Spleen (tissue), 7 donors: ENCODE data around the gene HELT.

Source experiments
- POLR2A ChIP-seq, 3 donors: fragments of 450-650 bp; IDR thresholded peaks; one replicate each; pipeline ENCODE4 v1.5.1; 2017; ENCODE audit warnings: antibody characterized with exemption in 3 of 3, mild to moderate bottlenecking in 1 of 3
- TF ChIP-seq, protein P1 (sequence below), 11 experiments: fragments of 200-600 bp in 7 of 11; fragments of 450-650 bp in 4 of 11; sonication (generic) in 4 of 11; IDR thresholded peaks in 8 of 11; conservative IDR thresholded peaks in 3 of 11; 1 replicate in 7 of 11; 2 replicates in 4 of 11; pipeline versions ENCODE4 v1.4.0 to v1.8.0; 2016 to 2021; ENCODE audit warnings: antibody characterized with exemption in 11 of 11, inconsistent platforms in 4 of 11, mild to moderate bottlenecking in 1 of 11
- donor health status: DM: no; HTN: no; CAD: no; lungs with moderate emphysema.
- donor health status: DM: no; HTN: no; CAD: no.
- donor health status: DM: no; HTN: no; CAD: no.

DNA sequence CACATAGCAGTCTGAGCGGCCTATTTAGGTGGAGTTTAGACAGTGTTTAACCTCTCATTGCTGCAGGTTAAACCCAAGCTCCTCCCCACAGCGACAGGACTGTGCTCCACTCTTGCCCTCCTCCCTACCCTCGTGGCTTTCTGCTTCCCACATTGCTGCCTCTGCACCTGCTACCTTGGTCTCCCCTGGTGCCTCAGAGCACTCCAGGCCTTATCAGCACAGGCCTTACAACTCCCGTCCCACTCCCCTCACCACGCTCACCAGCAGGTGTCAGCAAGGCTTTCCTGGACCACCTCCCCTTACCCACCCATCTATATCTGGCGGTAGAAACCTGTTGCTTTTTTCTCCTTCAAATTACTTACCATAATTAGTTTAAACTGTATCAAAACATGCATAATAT lies 18.6 kb downstream of the HELT start:
- TF ChIP-seq, protein P1, sequence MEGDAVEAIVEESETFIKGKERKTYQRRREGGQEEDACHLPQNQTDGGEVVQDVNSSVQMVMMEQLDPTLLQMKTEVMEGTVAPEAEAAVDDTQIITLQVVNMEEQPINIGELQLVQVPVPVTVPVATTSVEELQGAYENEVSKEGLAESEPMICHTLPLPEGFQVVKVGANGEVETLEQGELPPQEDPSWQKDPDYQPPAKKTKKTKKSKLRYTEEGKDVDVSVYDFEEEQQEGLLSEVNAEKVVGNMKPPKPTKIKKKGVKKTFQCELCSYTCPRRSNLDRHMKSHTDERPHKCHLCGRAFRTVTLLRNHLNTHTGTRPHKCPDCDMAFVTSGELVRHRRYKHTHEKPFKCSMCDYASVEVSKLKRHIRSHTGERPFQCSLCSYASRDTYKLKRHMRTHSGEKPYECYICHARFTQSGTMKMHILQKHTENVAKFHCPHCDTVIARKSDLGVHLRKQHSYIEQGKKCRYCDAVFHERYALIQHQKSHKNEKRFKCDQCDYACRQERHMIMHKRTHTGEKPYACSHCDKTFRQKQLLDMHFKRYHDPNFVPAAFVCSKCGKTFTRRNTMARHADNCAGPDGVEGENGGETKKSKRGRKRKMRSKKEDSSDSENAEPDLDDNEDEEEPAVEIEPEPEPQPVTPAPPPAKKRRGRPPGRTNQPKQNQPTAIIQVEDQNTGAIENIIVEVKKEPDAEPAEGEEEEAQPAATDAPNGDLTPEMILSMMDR (IDR thresholded peaks at IDR 0.05 in 8 of 11, conservative IDR thresholded peaks at IDR 0.05 in 3 of 11), result no peak
- TF ChIP-seq POLR2A (IDR thresholded peaks at IDR 0.05), result no peak
